B cell (primary cell): ENCODE results near the gene WDR86.

Source experiments
- CTCF ChIP-seq: fragments of 200-600 bp; IDR thresholded peaks from one replicate; pipeline ENCODE4 v1.8.0; 2022; ENCODE audit warnings: antibody characterized with exemption, mild to moderate bottlenecking
- EZH2 ChIP-seq: IDR thresholded peaks from 2 replicates; pipeline ENCODE4 v1.6.1; 2012; ENCODE audit warnings: borderline replicate concordance, low read depth, mild to moderate bottlenecking, moderate library complexity, low read length; ENCODE audit not compliant: insufficient read depth, poor library complexity, severe bottlenecking

DNA sequence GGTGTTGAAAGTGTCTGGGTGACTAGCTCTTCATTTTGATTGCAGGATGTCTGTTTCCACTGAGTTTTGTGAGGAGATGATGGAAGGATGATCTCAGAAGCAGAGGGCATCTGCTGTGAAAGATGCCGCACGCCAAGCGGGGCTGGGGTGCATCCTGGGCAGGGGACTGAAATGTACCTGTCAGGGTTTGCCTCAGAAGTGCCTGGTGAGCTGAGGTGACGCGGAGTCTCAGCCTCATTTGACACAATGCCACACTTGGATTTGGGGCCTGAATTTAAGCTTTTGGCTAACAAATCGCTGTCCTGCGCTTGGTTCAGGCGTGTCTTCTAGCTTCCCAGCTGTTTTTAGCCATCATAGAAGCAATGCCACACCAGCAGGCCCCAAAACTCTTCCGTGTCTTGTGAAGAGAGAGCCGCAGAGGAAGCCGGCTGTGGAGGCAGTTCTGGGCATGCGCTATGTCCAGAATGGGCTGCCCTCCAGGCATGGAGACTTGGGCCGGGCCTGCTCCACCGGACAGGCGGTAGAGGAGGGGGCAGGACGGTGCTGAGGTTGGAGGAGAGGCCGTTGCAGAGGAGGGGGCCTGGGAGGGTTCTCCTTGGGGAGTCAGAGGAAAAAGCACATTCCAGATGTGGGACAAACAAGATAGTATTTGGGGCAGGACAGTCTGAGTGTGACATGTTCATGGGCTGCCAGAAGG lies 31.2 kb downstream of the WDR86 start:
- TF ChIP-seq CTCF (no peak), EZH2 (no peak)
